Subcutaneous adipose tissue (tissue), 4 donors: Measurements from ENCODE around the gene SLC22A16. TPM values are rescaled to one million over a fixed set of nuclear protein-coding genes. Genes with fewer than 3 reads are reported as not detected.

ENCODE experiments used
- CTCF ChIP-seq: fragments of 450-650 bp; IDR thresholded peaks from one replicate; pipeline ENCODE4 v1.5.1; 2016; ENCODE audit warnings: low read depth, mild to moderate bottlenecking, control low read depth, antibody characterized with exemption, moderate library complexity
- total RNA-seq, 4 donors: library from RNA; depleted of rRNA; stranded (reverse); fragments of >200 nt; gene quantifications; one replicate each; pipeline ENCODE4 v1.1.0, GENCODE V29; 2016

Gene SLC22A16
- total RNA-seq, 4 donors from 2014 or later = 2.2 to 9.3 (median 4.2) TPM; not detected in 1

GRCh38 chr6:110385458-110385863, 91.0 kb downstream of the SLC22A16 start:
- TF ChIP-seq CTCF = no peak

- no peak for TF ChIP-seq CTCF
Observed at GRCh38 chr6:110378552-110378951, 97.9 kb downstream of the SLC22A16 start.

Other genes starting within 250 kb of the SLC22A16 start
- gene METTL24, start 118.3 kb downstream of the SLC22A16 start, total RNA-seq = under 1 TPM in 2 of 4 donors, not detected in 2; 0.68 to 0.88 TPM
- 1 to 10 TPM; 1.3 to 5.6 (median 2.2) TPM for gene DDO, start 61.0 kb downstream of the SLC22A16 start, total RNA-seq